HL-60 (cell line): ENCODE measurements around the gene SNTG2.

Experiments used
- GABPA ChIP-seq: IDR thresholded peaks from 2 replicates; pipeline ENCODE4 v1.6.1; 2012; ENCODE audit warnings: low read depth
- POLR2AphosphoS5 ChIP-seq: IDR thresholded peaks from 2 replicates; pipeline ENCODE4 v1.6.1; 2012; ENCODE audit warnings: low read depth
- TF ChIP-seq, protein P1 (sequence below): IDR thresholded peaks from one replicate; pipeline ENCODE4 v1.5.1; 2011; ENCODE audit warnings: low read length, control low read depth, inconsistent platforms; ENCODE audit not compliant: insufficient read depth
- TF ChIP-seq, protein P2 (sequence below): IDR thresholded peaks from 2 replicates; pipeline ENCODE4 v1.6.1; 2012; ENCODE audit warnings: low read depth; ENCODE audit not compliant: insufficient replicate concordance

DNA sequence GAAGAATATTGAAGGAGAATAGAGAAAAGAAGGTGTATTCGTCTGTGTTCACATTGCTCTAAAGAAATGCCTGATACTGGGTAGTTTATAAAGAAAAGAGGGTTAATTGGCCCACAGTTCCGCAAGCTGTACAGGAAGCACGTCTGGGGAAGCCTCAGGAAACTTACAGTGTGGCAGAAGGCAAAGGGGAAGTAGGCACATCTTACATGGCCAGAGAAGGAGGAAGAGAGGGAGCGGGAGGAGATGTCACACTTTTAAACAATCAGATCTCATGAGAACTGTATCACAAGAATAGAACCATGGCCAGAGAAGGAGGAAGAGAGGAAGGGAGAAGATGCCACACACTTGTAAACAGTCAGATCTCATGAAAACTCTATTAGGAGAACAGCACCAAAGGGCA is 303.0 kb downstream of the SNTG2 start:
- TF ChIP-seq, protein P1, sequence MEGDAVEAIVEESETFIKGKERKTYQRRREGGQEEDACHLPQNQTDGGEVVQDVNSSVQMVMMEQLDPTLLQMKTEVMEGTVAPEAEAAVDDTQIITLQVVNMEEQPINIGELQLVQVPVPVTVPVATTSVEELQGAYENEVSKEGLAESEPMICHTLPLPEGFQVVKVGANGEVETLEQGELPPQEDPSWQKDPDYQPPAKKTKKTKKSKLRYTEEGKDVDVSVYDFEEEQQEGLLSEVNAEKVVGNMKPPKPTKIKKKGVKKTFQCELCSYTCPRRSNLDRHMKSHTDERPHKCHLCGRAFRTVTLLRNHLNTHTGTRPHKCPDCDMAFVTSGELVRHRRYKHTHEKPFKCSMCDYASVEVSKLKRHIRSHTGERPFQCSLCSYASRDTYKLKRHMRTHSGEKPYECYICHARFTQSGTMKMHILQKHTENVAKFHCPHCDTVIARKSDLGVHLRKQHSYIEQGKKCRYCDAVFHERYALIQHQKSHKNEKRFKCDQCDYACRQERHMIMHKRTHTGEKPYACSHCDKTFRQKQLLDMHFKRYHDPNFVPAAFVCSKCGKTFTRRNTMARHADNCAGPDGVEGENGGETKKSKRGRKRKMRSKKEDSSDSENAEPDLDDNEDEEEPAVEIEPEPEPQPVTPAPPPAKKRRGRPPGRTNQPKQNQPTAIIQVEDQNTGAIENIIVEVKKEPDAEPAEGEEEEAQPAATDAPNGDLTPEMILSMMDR: no peak
- no peak for TF ChIP-seq GABPA
- TF ChIP-seq, protein P2, sequence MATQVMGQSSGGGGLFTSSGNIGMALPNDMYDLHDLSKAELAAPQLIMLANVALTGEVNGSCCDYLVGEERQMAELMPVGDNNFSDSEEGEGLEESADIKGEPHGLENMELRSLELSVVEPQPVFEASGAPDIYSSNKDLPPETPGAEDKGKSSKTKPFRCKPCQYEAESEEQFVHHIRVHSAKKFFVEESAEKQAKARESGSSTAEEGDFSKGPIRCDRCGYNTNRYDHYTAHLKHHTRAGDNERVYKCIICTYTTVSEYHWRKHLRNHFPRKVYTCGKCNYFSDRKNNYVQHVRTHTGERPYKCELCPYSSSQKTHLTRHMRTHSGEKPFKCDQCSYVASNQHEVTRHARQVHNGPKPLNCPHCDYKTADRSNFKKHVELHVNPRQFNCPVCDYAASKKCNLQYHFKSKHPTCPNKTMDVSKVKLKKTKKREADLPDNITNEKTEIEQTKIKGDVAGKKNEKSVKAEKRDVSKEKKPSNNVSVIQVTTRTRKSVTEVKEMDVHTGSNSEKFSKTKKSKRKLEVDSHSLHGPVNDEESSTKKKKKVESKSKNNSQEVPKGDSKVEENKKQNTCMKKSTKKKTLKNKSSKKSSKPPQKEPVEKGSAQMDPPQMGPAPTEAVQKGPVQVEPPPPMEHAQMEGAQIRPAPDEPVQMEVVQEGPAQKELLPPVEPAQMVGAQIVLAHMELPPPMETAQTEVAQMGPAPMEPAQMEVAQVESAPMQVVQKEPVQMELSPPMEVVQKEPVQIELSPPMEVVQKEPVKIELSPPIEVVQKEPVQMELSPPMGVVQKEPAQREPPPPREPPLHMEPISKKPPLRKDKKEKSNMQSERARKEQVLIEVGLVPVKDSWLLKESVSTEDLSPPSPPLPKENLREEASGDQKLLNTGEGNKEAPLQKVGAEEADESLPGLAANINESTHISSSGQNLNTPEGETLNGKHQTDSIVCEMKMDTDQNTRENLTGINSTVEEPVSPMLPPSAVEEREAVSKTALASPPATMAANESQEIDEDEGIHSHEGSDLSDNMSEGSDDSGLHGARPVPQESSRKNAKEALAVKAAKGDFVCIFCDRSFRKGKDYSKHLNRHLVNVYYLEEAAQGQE: no peak
- TF ChIP-seq POLR2AphosphoS5: no peak
